ENCODE measurements around the gene RPS18.
A peak's percentile ranks its signal among the peaks of the same experiment; 100 is the strongest.

The RPS18 gene

GRCh38 chr6:33289784-33290315 is 18.0 kb downstream of the RPS18 start:
- no peak for DNase-seq (ENCODE audit: low read depth in 1 of 2, low spot score in 1 of 2)

DNA sequence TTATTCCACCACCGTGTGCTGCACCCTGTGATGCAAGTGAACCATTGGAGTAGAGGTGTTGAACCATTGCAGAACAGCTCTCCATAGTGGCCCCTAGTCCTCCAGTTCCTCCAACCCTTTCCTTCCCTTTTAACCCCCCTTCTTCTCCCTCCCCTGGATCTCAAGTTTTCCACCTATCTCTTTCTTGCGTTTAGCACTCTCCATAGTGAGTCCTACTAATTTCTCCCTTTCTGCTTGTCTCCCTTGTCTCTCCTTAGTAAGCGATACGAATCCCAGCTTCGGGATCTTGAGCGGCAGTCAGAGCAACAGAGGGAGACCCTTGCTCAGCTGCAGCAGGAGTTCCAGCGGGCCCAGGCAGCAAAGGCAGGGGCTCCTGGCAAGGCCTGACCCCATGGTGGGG is 18.6 kb downstream of the RPS18 start:
- no peak for DNase-seq (ENCODE audit: low read depth in 1 of 2, low spot score in 1 of 2)

DNA sequence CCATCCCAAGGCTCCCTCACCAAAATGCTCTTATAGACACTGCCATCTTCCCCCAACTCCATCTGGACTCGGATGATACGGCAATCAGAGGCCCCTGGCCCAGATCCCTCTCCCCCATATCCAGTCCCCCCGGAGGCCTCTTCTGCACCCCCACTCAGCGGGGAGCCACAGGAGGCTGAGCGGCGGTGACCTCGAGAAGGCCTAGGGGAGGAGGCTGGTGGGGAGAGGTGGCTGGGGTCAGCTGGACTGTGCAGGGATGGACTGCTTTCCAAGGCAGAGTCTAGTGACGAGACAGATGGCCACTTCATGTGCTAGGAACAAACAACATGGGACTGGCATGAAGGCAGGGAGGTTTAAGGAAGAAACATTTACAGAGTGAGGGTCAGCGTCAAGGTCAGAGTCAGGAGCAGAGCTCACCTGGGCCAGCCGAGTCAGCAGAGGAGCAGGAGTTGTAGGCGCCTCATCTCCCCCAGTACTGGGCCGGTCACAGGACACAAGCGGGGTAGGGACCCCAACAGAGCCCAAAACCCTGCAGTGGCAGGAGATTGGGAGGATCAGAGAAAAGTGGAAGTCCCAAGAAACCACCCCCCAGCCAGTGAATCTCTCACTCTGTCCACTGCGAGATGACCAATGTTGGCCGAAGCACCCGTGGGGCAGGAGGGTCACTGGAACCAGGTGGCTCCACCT is 21.3 kb downstream of the RPS18 start:
- no peak for DNase-seq (ENCODE audit: low read depth in 1 of 2, low spot score in 1 of 2)

DNA sequence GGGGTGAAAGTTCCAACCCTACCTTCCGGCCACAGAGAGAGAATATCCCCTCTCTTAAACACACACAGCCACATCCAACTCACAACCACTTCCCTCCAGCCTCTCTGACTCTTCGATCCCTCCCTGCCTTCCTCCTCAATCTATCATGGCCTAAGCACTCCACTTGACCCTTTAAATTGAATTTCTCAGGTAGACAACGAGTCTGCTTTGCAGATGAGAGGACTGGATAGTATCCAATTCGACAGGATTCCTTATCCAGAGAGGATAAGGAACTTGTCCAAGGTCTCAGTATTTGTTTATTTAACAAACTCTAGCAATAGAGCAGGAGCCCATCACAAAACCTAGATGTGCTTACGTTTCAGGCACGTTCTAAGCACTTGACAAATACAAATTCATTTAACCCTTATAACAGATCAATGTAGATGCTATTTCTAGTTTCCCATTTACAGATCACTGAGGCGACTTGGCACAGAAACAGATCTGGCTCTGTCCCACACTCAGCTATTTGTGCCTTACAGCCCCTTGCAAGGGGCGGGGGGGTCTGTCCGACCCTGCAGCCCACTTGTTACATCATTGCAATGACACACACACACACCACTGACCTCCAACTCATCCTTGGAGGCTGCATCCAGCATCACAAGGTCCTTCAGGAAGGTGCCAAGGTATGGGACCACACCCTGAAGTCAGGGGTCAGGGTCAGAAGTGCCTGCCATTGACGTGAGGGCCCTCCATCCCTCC is 22.4 kb downstream of the RPS18 start:
- DNase-seq (ENCODE audit: low read depth in 1 of 2, low spot score in 1 of 2), result no peak

- DNase-seq (ENCODE audit: low read depth in 1 of 2, low spot score in 1 of 2), result no peak
Observed at GRCh38 chr6:33295621-33296369, 23.9 kb downstream of the RPS18 start.

DNA sequence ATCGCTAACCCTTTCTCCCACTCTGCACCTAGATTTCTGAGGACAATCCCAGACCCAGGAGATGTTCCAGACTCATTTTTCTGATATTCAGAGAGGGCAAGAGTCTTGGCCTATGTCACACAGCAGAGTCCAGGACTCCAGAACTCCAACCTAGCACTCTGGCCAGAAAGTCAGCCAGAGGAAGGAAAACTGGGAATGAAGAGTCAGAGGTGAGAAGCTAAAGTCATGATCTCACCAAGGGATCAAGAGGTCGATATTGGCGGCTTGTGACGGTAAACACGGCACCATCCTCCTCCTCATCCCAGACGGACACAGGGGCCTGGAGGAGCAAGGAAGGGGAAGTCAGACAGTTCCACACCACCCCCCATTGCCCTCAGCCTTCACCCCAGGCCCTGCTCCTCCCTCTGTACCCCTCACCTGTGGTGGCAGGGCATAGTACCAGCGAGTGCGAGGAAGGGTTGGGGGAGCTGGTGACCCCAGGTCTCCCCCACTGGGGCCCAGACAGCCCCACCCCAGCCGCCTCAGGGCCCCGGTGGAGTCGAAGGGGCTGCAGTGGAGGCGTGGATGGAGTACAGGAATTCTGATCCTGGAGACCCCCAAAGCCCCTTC is 25.0 kb downstream of the RPS18 start:
- DNase-seq (ENCODE audit: low read depth in 1 of 2, low spot score in 1 of 2), result no peak

DNA sequence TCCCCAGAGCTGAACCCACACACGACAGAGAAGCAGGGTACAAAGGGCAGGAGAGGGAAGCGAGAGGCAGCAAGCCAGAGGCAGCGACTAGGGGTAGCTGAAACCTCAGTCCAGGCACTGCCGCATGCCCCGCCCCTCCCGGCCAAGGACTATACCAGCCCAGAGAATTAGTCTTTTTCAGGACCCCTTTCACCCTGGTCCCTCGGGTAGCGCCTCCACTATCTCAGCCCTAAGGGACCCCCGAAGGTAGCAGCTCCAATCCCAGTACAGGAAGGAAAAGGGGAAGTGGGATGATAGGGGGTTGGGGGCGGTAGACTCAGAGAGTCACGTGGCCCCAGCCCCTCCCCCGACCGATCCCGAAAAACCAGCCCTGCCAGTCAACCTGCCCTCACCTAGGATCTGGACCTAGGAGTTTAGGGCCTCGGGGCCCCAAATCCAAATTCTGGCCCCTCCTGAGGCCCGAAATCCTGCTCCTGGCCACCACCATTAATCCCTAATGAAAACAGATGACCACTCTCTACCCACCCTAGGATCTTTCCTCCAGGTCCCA is 25.6 kb downstream of the RPS18 start:
- no peak for DNase-seq (ENCODE audit: low read depth in 1 of 2, low spot score in 1 of 2)

DNA sequence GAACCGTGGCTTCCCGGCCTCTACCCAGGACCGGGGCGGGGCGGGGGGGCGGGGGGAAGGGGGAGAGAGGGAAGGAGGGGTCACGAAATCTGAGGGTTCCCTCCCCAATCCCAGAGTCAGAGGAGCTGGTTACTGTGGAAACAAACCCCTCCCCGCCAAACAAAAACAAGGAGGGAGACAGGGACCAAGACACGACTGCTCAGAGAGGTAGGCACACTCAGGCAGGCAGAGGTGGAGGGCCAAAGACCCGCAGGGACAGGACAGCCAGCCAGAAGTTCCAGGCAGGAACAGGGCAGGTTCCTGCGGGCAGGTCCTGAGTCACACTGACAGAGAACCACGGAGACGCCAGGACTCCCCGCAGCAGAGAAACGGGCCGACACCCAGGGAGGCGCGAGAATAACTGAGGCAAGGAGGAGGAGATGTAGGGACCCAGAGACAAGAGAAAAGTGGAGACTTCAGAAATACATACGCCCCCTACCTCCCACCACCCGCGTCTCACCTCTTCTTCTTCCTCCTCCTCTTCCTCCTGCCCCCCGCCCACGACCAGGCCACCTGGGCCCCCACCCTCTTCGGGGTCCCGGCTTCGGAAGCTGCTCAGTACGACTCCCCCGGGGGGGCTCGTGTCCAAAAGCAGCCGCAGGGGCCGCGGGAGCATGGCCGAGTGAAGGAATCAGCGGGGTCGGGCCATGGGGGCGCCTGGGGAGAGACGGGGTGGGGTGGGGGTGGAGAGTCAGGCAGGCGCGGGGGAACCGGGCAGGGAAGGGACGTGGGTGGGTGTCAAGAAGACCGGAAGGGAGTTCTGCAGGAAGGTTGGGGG is 26.3 kb downstream of the RPS18 start:
- no peak for DNase-seq (ENCODE audit: low read depth in 1 of 2, low spot score in 1 of 2)

GRCh38 chr6:33298773-33299236 is 26.9 kb downstream of the RPS18 start, which contains the start of gene RGL2:
Gene RGL2 (minus strand): TSS chr6:33298942. CDS start chr6:33298610, 332 bp downstream.
- no peak for DNase-seq (ENCODE audit: low read depth in 1 of 2, low spot score in 1 of 2)

- DNase-seq (ENCODE audit: low read depth in 1 of 2, low spot score in 1 of 2), result peak; percentile 87 to 91
Observed at GRCh38 chr6:33299237-33299944, 27.5 kb downstream of the RPS18 start.

GRCh38 chr6:33301877-33302276 is 30.0 kb downstream of the RPS18 start:
- no peak for DNase-seq (ENCODE audit: low read depth in 1 of 2, low spot score in 1 of 2)

- DNase-seq (ENCODE audit: low read depth in 1 of 2, low spot score in 1 of 2), result no peak
Observed at GRCh38 chr6:33304216-33304615, 32.3 kb downstream of the RPS18 start.

DNA sequence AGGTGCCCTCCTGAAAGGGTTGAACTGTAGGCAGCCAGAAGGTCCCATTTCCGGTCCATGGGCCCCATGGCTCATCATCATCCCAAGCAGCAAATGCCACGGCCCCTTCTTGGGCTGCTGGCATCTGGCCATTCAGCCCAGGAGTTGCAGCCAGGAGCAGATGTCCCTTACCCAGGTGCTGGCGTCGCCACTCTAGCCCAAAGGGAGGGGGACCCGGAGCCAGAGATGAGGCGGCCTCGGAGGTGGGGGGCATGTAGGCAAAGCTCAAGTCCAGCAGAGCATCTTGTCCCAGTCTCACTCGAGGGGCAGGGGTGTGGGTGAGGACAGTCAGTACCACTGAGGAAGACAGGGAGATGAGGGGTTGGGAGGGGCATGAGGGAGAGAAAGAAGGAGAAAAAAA is 33.2 kb downstream of the RPS18 start:
- no peak for DNase-seq (ENCODE audit: low read depth in 1 of 2, low spot score in 1 of 2)

DNA sequence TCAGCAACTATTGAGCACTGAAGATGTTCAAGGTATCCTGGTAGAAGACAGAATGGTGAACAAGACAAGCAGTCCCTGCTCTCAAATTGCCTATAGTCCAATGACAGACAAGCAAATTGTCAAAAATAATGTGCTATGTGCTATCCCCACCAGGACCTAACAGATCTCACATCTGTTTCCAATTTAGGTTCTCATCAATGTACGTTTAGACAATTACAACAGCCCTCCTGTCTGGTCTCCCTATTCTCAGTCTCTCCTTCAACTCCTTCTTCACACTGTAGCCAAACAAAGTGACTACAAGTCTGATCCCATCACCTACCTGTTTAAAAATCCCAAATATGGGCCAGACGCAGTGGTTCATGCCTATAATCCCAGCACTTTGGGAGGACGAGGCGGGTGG is 34.5 kb downstream of the RPS18 start:
- no peak for DNase-seq (ENCODE audit: low read depth in 1 of 2, low spot score in 1 of 2)

- DNase-seq (ENCODE audit: low read depth in 1 of 2, low spot score in 1 of 2), result peak; percentile 46 to 76
Observed at GRCh38 chr6:33312361-33313104, 40.7 kb downstream of the RPS18 start.

DNA sequence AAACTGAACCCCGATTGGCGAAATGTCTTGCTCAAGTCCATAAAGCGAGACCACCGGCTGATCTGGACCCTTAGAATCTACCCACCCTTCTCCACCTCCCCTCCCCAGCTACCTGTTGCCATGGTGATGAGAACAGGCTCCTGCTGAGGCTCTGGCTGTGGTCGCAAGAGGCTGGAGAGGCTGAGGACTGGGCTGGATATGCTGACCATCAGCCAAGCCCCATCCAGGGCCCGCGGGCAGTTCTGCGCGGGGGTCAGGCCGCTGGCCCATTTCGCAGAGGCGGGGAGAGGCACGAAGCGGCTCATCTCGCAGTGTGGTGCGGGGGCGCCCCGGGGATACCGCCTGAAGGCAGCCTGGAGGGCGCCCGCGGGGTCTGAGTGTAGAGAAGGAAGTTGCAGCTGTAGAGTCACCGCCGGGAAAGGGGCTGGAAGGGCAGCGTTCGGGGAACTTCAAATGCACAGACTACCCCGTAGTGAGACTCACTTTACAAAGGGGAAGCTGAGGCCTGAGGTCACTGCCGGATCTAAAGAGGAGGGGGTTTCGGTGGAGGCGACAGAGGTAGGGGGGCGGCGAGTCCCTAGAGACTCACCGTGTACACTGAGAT is 41.3 kb downstream of the RPS18 start:
- DNase-seq (ENCODE audit: low read depth in 1 of 2, low spot score in 1 of 2), result peak in 1 of 2 donors; percentile 32

- peak; percentile 67 to 87 for DNase-seq (ENCODE audit: low read depth in 1 of 2, low spot score in 1 of 2)
Observed at GRCh38 chr6:33313709-33314514, 42.0 kb downstream of the RPS18 start, which contains the start of gene TAPBP. Gene TAPBP (minus strand): TSS chr6:33314078. CDS start chr6:33314041, 37 bp downstream.
